ENCODE measurements around the gene LOXL3.

Gene LOXL3

DNA sequence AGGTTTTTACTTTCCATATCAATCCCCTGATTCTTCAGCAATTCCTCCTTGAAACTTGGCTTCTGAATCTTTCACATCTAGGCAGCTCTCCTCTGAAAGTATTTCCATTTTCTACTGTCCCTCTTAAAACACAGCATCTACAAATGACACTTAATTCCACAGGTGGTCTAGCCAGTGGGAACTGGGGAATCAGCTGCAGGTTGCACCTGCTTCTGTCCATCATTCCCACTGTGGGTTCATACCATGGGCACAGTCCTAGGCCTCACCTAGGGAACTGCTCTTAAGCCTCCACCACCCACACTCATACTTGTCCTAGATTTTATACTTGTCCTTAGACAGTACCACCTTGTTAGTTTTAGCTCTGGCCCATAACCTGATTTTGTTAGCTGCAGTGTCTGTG is 2.2 kb downstream of the LOXL3 start:
- no peak for DNase-seq

DNA sequence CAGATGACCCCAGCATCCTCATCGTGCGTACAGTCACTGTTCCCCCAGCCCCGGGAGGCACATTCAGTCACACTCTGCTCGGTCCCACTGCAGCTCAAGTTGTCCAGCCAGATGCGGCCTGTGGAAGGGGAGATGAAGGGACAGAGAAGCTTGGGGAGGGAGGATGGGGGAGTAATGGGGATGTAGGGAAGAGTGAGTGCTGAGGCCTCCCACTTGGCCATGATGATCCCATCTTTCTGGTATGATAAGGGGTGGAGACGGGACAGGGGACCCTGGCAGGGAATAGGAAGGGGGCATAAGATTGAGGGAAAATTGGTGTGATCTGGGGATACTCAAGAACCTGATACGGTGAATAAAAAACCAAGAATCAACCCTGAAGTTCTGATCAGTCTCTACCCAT is 3.5 kb downstream of the LOXL3 start:
- no peak for DNase-seq

- no peak for DNase-seq
Measured at GRCh38 chr2:74548900-74549826, 4.6 kb downstream of the LOXL3 start.

- peak; percentile 30 for DNase-seq
Measured at GRCh38 chr2:74548285-74548899, 5.3 kb downstream of the LOXL3 start.

- no peak for DNase-seq
Measured at GRCh38 chr2:74546004-74546403, 7.7 kb downstream of the LOXL3 start.

- no peak for DNase-seq
Measured at GRCh38 chr2:74544634-74545033, 9.1 kb downstream of the LOXL3 start.

- DNase-seq: no peak
Measured at GRCh38 chr2:74542978-74543377, 10.8 kb downstream of the LOXL3 start.

GRCh38 chr2:74540291-74540690 is 13.5 kb downstream of the LOXL3 start:
- DNase-seq: no peak

DNA sequence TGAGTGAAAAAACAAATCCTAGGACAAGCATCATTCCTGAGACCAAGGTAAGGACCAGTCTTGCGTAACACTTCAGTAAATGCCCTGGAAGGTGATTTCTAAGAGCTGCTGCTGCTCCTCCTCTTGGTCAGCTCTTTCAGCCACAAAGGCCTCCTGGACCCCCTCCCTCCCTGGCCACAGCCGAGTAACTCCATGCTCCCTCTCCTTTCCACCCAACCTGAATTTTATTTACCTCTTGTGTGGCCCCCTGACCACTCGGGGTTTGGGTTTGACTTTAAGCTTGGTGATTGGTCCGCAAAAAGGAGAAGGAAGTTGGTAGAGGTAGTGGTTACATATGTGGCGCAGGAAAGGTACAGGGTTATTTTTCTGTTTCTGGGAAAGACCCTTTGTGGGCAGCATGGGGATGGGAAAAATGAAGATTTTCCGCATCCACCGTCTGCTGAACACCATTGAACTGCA is 14.8 kb downstream of the LOXL3 start:
- no peak for DNase-seq

GRCh38 chr2:74537140-74537539 is 16.6 kb downstream of the LOXL3 start:
- DNase-seq: no peak

GRCh38 chr2:74536166-74536950 is 17.4 kb downstream of the LOXL3 start:
- DNase-seq: no peak

- DNase-seq: no peak
Measured at GRCh38 chr2:74535440-74535965, 18.2 kb downstream of the LOXL3 start.

DNA sequence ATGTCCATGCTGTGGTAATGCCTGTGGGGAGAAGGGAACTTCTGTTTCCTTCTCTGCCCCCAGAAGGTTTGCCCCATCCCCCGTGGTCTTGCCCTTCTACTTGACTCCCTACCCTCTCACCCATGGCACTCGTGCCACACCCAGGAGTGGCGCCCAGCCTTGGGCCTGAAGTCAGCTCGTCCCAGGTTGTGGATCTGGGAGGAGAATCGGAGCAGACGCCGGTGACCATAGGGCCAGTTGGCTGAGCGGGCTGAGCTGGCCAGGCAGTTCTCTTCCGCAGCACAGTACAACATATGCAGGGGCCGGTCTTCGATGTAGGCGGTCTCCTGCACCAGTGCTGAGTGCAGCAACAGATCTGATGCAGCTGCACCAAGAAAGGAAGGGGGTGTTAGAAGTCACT is 19.3 kb downstream of the LOXL3 start:
- no peak for DNase-seq

DNA sequence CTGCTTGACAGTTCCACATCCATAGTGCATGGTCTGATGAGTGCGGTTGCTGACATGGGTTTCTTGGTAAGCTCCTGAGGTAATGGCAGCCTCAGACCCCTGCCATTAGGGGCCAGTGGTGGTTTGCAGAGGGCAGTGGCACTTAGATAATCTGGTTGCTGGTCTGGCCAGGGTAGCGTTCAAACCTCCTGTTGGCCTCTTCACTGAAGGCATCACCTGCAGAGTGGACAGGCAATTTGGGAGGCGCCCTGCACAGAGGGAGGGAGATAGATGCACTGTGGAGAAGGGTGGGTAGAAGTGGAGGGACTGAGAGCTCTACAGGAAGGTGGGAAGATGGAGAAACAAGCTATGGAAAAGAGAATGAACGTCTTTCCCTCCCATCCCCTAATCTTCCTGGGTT is 20.3 kb downstream of the LOXL3 start:
- DNase-seq: no peak

GRCh38 chr2:74532222-74532621 is 21.5 kb downstream of the LOXL3 start:
- no peak for DNase-seq

GRCh38 chr2:74531666-74532065 is 22.1 kb downstream of the LOXL3 start:
- DNase-seq: no peak

GRCh38 chr2:74530239-74531187 is 23.2 kb downstream of the LOXL3 start:
- DNase-seq: no peak

DNA sequence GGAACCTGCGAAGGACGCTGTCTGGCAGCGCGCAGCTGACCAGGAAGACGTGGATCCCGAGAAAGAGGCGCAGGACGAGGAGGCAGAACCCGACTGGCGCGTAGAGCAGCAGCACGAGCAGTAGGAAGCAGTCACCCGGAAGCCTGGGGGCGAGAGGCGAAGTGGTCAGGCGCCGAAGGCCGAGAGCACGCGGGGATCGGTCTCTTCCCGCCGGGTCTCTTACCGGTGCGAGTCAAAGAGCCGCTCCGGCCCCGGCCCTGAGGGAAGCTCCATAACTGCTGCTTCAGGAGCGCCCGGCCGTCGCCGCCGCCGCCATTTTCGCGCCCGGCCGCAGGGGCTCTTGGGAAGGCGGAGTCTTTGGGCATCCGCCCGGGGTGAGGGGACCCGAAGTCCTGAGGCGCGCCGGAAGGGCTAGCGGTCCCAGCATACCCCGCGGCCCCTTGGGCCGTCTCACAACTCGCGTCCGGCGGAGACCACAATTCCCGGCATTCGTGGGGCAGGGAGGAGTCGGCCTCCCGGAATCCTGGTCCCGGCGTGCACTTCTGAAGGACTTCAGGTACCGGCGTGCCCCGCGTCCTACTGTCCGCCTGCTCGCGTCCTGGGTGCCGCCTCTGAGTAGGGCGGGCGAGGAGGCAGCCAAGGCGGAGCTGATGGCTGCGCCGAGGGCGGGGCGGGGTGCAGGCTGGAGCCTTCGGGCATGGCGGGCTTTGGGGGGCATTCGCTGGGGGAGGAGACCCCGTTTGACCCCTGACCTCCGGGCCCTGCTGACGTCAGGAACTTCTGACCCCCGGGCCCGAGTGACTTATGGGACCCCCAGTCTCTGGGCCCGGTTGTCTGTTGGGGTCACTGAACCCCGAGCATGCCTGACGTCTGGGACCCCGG is 24.1 kb downstream of the LOXL3 start, which contains the start of the genes AUP1 and HTRA2:
TSS of gene AUP1 (minus strand) at position 350 of the 882 bp plus-strand sequence. CDS start at position 273, 77 bp downstream.
TSS of gene HTRA2 (plus strand) at position 577 of the 882 bp plus-strand sequence. CDS start at position 651, 74 bp downstream.
- peak; percentile 77 for DNase-seq

- DNase-seq: no peak
Measured at GRCh38 chr2:74528600-74529356, 25.0 kb downstream of the LOXL3 start.

DNA sequence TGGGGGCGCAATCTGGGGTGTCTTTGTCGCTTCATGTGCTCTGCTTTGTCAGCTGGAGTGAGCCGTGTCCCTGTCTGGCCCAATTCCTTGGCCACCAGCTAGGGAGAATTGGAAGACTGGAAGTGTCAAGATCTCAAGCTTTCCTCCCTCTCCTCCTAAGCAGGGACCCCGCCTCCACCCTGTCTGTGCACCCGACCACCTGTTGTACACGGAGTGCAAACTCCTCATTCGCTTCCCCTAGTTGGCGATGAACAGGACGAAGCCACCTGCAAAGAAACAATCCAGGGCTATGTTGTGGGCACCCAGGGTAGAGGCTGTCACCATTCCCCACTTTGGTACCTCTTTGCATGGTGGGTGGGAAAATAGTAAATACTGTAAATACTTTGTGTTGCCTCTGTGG is 26.0 kb downstream of the LOXL3 start:
- no peak for DNase-seq

All from NCI-H524 treated with DMSO at 0.1 percent for 48 hours (cell line).